Kidney (tissue), 14 donors: ENCODE results near the gene SPATS2L. TPM values are rescaled to one million over a fixed set of nuclear protein-coding genes. Genes with fewer than 3 reads are reported as not detected.

Source experiments
- DNase-seq, 5 donors: peaks; one replicate each; pipeline ENCODE4 v3.0.0-alpha.2; 2013 to 2020
- FAIRE-seq: peaks from 2 replicates; lab custom pipeline; 2012; peaks lifted over from hg19 to GRCh38; lab: Jason Lieb, UNC
- H3K27ac ChIP-seq, 2 donors: one replicate each; pipeline ENCODE4 v1.7.0; 2013; ENCODE audit warnings: low read depth in 2 of 2, low read length in 2 of 2, inconsistent platforms in 1 of 2
- H3K27me3 ChIP-seq: one replicate; pipeline ENCODE4 v1.7.1; 2013; ENCODE audit warnings: low read length, inconsistent platforms; ENCODE audit not compliant: control insufficient read depth, insufficient read depth
- H3K36me3 ChIP-seq, 3 donors: one replicate each; pipeline versions ENCODE4 v1.7.0 to v1.7.1; 2013; ENCODE audit warnings: low read length in 3 of 3, control low read depth in 1 of 3, inconsistent platforms in 1 of 3; ENCODE audit not compliant: insufficient read depth in 3 of 3, control insufficient read depth in 2 of 3
- H3K4me1 ChIP-seq, 3 donors: one replicate each; pipeline versions ENCODE4 v1.7.0 to v1.7.1; 2013; ENCODE audit warnings: low read length in 3 of 3, inconsistent platforms in 1 of 3, low read depth in 1 of 3; ENCODE audit not compliant: control insufficient read depth in 2 of 3, insufficient read depth in 2 of 3
- H3K4me3 ChIP-seq, 3 donors: one replicate each; pipeline versions ENCODE4 v1.7.0 to v1.8.1; 2013; ENCODE audit warnings: low read length in 3 of 3, control low read depth in 1 of 3, inconsistent platforms in 1 of 3
- H3K9ac ChIP-seq, 3 donors: one replicate each; pipeline versions ENCODE4 v1.7.0 to v1.7.1; 2013; ENCODE audit warnings: low read length in 3 of 3, control low read depth in 1 of 3, inconsistent platforms in 1 of 3
- H3K9me3 ChIP-seq, 3 donors: one replicate each; pipeline versions ENCODE4 v1.7.0 to v1.7.1; 2013; ENCODE audit warnings: low read length in 3 of 3, control low read depth in 1 of 3, inconsistent platforms in 1 of 3; ENCODE audit not compliant: control insufficient read depth in 2 of 3, insufficient read depth in 1 of 3
- CTCF ChIP-seq: IDR thresholded peaks from 3 replicates; pipeline ENCODE4 v1.5.1; 2012; ENCODE audit warnings: mild to moderate bottlenecking, moderate library complexity, borderline replicate concordance; ENCODE audit not compliant: insufficient read depth; ENCODE audit errors: extremely low read depth
- intact Hi-C: fragments of 100-400 bp; cut with DNase I; formaldehyde crosslinking; loops from one replicate; pipeline ENCODE4 v1.11.1; 2022
- polyA plus RNA-seq: library from polyadenylated mRNA; stranded (reverse); fragments of 350-450 nt; fragmentation: Illumina TruSeq; extraction: RNeasy Lipid Tissue Mini Kit (QIAGEN cat#74804); gene quantifications from one replicate; pipeline ENCODE4 v1.2.3, GENCODE V29; 2014; ENCODE audit warnings: low read depth, low replicate concordance; ENCODE audit not compliant: insufficient read depth
- total RNA-seq: library from RNA; stranded (reverse); fragmentation: NEBNext Ultra II Directional; extraction: Animal tissue kit (Norgen Biotek cat#: 25700); gene quantifications from one replicate; pipeline ENCODE4 v1.2.1, GENCODE V29; 2021
- donor health status: control.
- donor health status: control.
- donor health status: control.
- donor health status: control.
- donor health status: control.
- donor health status: DM: yes; HTN: yes; CAD: no.
- donor health status: Normal renal cell carcinoma (clear cell type).

The SPATS2L gene
- total and polyA plus RNA-seq, 2 donors from 2014 or later: 86.1 to 166 TPM

GRCh38 chr2:200365209-200365608, 58.7 kb downstream of the SPATS2L start:
- intact Hi-C loops: no loop called here
- FAIRE-seq (no peak), DNase-seq (no peak)
- no peak overlapping the region for H3K27ac ChIP-seq
- H3K9me3 ChIP-seq: no peaks in the 10 kb centered on the region
- no peak for TF ChIP-seq CTCF
- H3K36me3 ChIP-seq: no peaks in the 10 kb centered on the region
- H3K27me3 ChIP-seq: no peaks in the 10 kb centered on the region
- H3K9ac ChIP-seq: no peak overlapping the region
- peaks cover 0 to 13% (median 0%) of the 10 kb centered on the region in 3 donors for H3K4me1 ChIP-seq
- H3K4me3 ChIP-seq: no peak overlapping the region

GRCh38 chr2:200367155-200367554, 60.7 kb downstream of the SPATS2L start:
- no peak for TF ChIP-seq CTCF
- Histone ChIP-seq H3K9me3 (no peaks in the 10 kb centered on the region), H3K4me1 (peaks cover 0 to 12% (median 0%) of the 10 kb centered on the region in 3 donors), H3K4me3 (no peak overlapping the region), H3K27ac (peak overlapping the region in 1 of 2 donors; percentile 5), H3K36me3 (no peaks in the 10 kb centered on the region), H3K9ac (no peak overlapping the region), H3K27me3 (no peaks in the 10 kb centered on the region)
- intact Hi-C loops: no loop called here
- FAIRE-seq (peak; percentile 85), DNase-seq (peak in 1 of 5 donors; percentile 82)

- FAIRE-seq: no peak
- H3K27ac ChIP-seq: no peak overlapping the region
- no peak overlapping the region for H3K4me3 ChIP-seq
- H3K9ac ChIP-seq: no peak overlapping the region
- H3K27me3 ChIP-seq: no peaks in the 10 kb centered on the region
- no peak for TF ChIP-seq CTCF
- H3K9me3 ChIP-seq: no peaks in the 10 kb centered on the region
- H3K36me3 ChIP-seq: no peaks in the 10 kb centered on the region
- peaks cover 0 to 31% (median 4%) of the 10 kb centered on the region in 3 donors for H3K4me1 ChIP-seq
- no peak for DNase-seq
- intact Hi-C loops: no loop called here
These were observed 63.4 kb downstream of the SPATS2L start for GRCh38 chr2:200369886-200370285.

GRCh38 chr2:200373231-200373630, 66.7 kb downstream of the SPATS2L start:
- no peak overlapping the region for H3K27ac ChIP-seq
- no peaks in the 10 kb centered on the region for H3K36me3 ChIP-seq
- H3K4me1 ChIP-seq: peaks cover 0 to 42% (median 16%) of the 10 kb centered on the region in 3 donors
- no peak for TF ChIP-seq CTCF
- H3K4me3 ChIP-seq: no peak overlapping the region
- H3K9ac ChIP-seq: no peak overlapping the region
- intact Hi-C loops: no loop called here
- FAIRE-seq: no peak
- no peaks in the 10 kb centered on the region for H3K9me3 ChIP-seq
- no peaks in the 10 kb centered on the region for H3K27me3 ChIP-seq
- DNase-seq: no peak
